Measurements from ENCODE around the gene GCSH.
"Not testable (repeated sequence)": the region's sequence is repeated elsewhere in the genome, so short reads cannot be mapped to it uniquely, and the experiment has no call there.

GCSH gene

GRCh38 chr16:81117436-81117835 is 21.2 kb upstream of the GCSH start:
- no peak overlapping the region for H3K4me3 Mint-ChIP-seq
- H3K27ac Mint-ChIP-seq = no peak overlapping the region
- H3K27me3 Mint-ChIP-seq = peaks cover 10% of the 10 kb centered on the region

GRCh38 chr16:81116285-81116684 is 20.1 kb upstream of the GCSH start:
- Mint-ChIP-seq H3K9me3 (no peaks in the 10 kb centered on the region), H3K4me3 (no peak overlapping the region), H3K4me1 (ENCODE audit: low read depth) (no peaks in the 10 kb centered on the region), H3K27ac (no peak overlapping the region), H3K36me3 (ENCODE audit: low read depth) (no peaks in the 10 kb centered on the region), H3K27me3 (peaks cover 19% of the 10 kb centered on the region)
- no peak for DNase-seq

More at GRCh38 chr16:81117436-81117835, 21.2 kb upstream of the GCSH start:
- Mint-ChIP-seq H3K36me3 (ENCODE audit: low read depth) (no peaks in the 10 kb centered on the region), H3K4me1 (ENCODE audit: low read depth) (no peaks in the 10 kb centered on the region), H3K9me3 (no peaks in the 10 kb centered on the region)
- no peak for DNase-seq

- no peaks in the 10 kb centered on the region for H3K36me3 Mint-ChIP-seq (ENCODE audit: low read depth)
- H3K27me3 Mint-ChIP-seq = peaks cover 11% of the 10 kb centered on the region
- H3K4me3 Mint-ChIP-seq = no peak overlapping the region
- DNase-seq = no peak
- no peaks in the 10 kb centered on the region for H3K9me3 Mint-ChIP-seq
- no peak overlapping the region for H3K27ac Mint-ChIP-seq
- no peaks in the 10 kb centered on the region for H3K4me1 Mint-ChIP-seq (ENCODE audit: low read depth)
Observed at GRCh38 chr16:81112453-81112852, 16.3 kb upstream of the GCSH start.

- H3K9me3 Mint-ChIP-seq; H3K36me3 Mint-ChIP-seq (ENCODE audit: low read depth); H3K27ac Mint-ChIP-seq; DNase-seq; H3K4me1 Mint-ChIP-seq (ENCODE audit: low read depth); H3K4me3 Mint-ChIP-seq: not testable (repeated sequence)
- H3K27me3 Mint-ChIP-seq = peaks cover 11% of the 10 kb centered on the region
Observed at GRCh38 chr16:81109274-81109673, 13.1 kb upstream of the GCSH start.

- H3K4me3 Mint-ChIP-seq = no peak overlapping the region
- no peaks in the 10 kb centered on the region for H3K4me1 Mint-ChIP-seq (ENCODE audit: low read depth)
- H3K27me3 Mint-ChIP-seq = peaks cover 10% of the 10 kb centered on the region
- DNase-seq = no peak
- H3K9me3 Mint-ChIP-seq = no peaks in the 10 kb centered on the region
- no peak overlapping the region for H3K27ac Mint-ChIP-seq
- no peaks in the 10 kb centered on the region for H3K36me3 Mint-ChIP-seq (ENCODE audit: low read depth)
Observed at GRCh38 chr16:81107511-81107910, 11.3 kb upstream of the GCSH start.

GRCh38 chr16:81106826-81107503 is 10.8 kb upstream of the GCSH start:
- Mint-ChIP-seq H3K4me3 (no peak overlapping the region), H3K27me3 (peaks cover 4% of the 10 kb centered on the region), H3K27ac (no peak overlapping the region), H3K4me1 (ENCODE audit: low read depth) (no peaks in the 10 kb centered on the region), H3K36me3 (ENCODE audit: low read depth) (no peaks in the 10 kb centered on the region), H3K9me3 (no peaks in the 10 kb centered on the region)
- DNase-seq = no peak

- no peaks in the 10 kb centered on the region for H3K27me3 Mint-ChIP-seq
- no peak overlapping the region for H3K27ac Mint-ChIP-seq
- H3K9me3 Mint-ChIP-seq = no peaks in the 10 kb centered on the region
- DNase-seq = no peak
- H3K4me3 Mint-ChIP-seq = no peak overlapping the region
- no peaks in the 10 kb centered on the region for H3K4me1 Mint-ChIP-seq (ENCODE audit: low read depth)
- H3K36me3 Mint-ChIP-seq (ENCODE audit: low read depth) = no peaks in the 10 kb centered on the region
Observed at GRCh38 chr16:81105946-81106345, 9.8 kb upstream of the GCSH start.

GRCh38 chr16:81101702-81102101 is 5.5 kb upstream of the GCSH start:
- Mint-ChIP-seq H3K4me1 (ENCODE audit: low read depth) (peaks cover 5% of the 10 kb centered on the region), H3K4me3 (no peak overlapping the region), H3K36me3 (ENCODE audit: low read depth) (no peaks in the 10 kb centered on the region), H3K9me3 (no peaks in the 10 kb centered on the region), H3K27me3 (no peaks in the 10 kb centered on the region), H3K27ac (no peak overlapping the region)
- DNase-seq = no peak

GRCh38 chr16:81099958-81100357 is 3.8 kb upstream of the GCSH start:
- DNase-seq = no peak
- peaks cover 3% of the 10 kb centered on the region for H3K36me3 Mint-ChIP-seq (ENCODE audit: low read depth)
- peaks cover 2% of the 10 kb centered on the region for H3K9me3 Mint-ChIP-seq
- no peak overlapping the region for H3K4me3 Mint-ChIP-seq
- no peak overlapping the region for H3K27ac Mint-ChIP-seq
- H3K27me3 Mint-ChIP-seq = no peaks in the 10 kb centered on the region
- H3K4me1 Mint-ChIP-seq (ENCODE audit: low read depth) = peaks cover 10% of the 10 kb centered on the region

- Mint-ChIP-seq H3K9me3 (peaks cover 2% of the 10 kb centered on the region), H3K4me1 (ENCODE audit: low read depth) (peaks cover 16% of the 10 kb centered on the region), H3K4me3 (no peak overlapping the region), H3K27ac (no peak overlapping the region), H3K27me3 (no peaks in the 10 kb centered on the region), H3K36me3 (ENCODE audit: low read depth) (peaks cover 12% of the 10 kb centered on the region)
- DNase-seq = no peak
Observed at GRCh38 chr16:81097230-81097629, 1.0 kb upstream of the GCSH start.

- Mint-ChIP-seq H3K27me3 (no peaks in the 10 kb centered on the region), H3K36me3 (ENCODE audit: low read depth) (peaks cover 17% of the 10 kb centered on the region), H3K9me3 (peaks cover 2% of the 10 kb centered on the region), H3K27ac (peak overlapping the region; percentile 56), H3K4me3 (peak overlapping the region; percentile 69), H3K4me1 (ENCODE audit: low read depth) (peaks cover 21% of the 10 kb centered on the region)
- no peak for DNase-seq
Observed at GRCh38 chr16:81096715-81097208, 567 bp upstream of the GCSH start.

- H3K27me3 Mint-ChIP-seq = no peaks in the 10 kb centered on the region
- no peak for DNase-seq
- peaks cover 23% of the 10 kb centered on the region for H3K36me3 Mint-ChIP-seq (ENCODE audit: low read depth)
- peaks cover 2% of the 10 kb centered on the region for H3K9me3 Mint-ChIP-seq
- H3K27ac Mint-ChIP-seq = peak overlapping the region; percentile 84
- peak overlapping the region; percentile 84 for H3K4me3 Mint-ChIP-seq
- peaks cover 21% of the 10 kb centered on the region for H3K4me1 Mint-ChIP-seq (ENCODE audit: low read depth)
Observed at GRCh38 chr16:81095653-81095952, 592 bp downstream of the GCSH start.

GRCh38 chr16:81094771-81095251 is 1.4 kb downstream of the GCSH start:
- no peak for DNase-seq
- H3K4me1 Mint-ChIP-seq (ENCODE audit: low read depth) = peaks cover 21% of the 10 kb centered on the region
- H3K27me3 Mint-ChIP-seq = no peaks in the 10 kb centered on the region
- no peak overlapping the region for H3K27ac Mint-ChIP-seq
- H3K9me3 Mint-ChIP-seq = peaks cover 2% of the 10 kb centered on the region
- H3K4me3 Mint-ChIP-seq = peak overlapping the region; percentile 84
- peaks cover 30% of the 10 kb centered on the region for H3K36me3 Mint-ChIP-seq (ENCODE audit: low read depth)

- H3K4me3 Mint-ChIP-seq = no peak overlapping the region
- no peaks in the 10 kb centered on the region for H3K27me3 Mint-ChIP-seq
- H3K9me3 Mint-ChIP-seq = no peaks in the 10 kb centered on the region
- H3K4me1 Mint-ChIP-seq (ENCODE audit: low read depth) = peaks cover 6% of the 10 kb centered on the region
- no peak for DNase-seq
- peaks cover 54% of the 10 kb centered on the region for H3K36me3 Mint-ChIP-seq (ENCODE audit: low read depth)
- H3K27ac Mint-ChIP-seq = no peak overlapping the region
Observed at GRCh38 chr16:81088836-81089235, 7.4 kb downstream of the GCSH start.

GRCh38 chr16:81081014-81081413 is 15.2 kb downstream of the GCSH start:
- no peak overlapping the region for H3K27ac Mint-ChIP-seq
- H3K4me1 Mint-ChIP-seq (ENCODE audit: low read depth) = peaks cover 5% of the 10 kb centered on the region
- no peak overlapping the region for H3K4me3 Mint-ChIP-seq

GRCh38 chr16:81080233-81080632 is 16.0 kb downstream of the GCSH start:
- Mint-ChIP-seq H3K4me3 (no peak overlapping the region), H3K27me3 (no peaks in the 10 kb centered on the region), H3K4me1 (ENCODE audit: low read depth) (peaks cover 5% of the 10 kb centered on the region), H3K36me3 (ENCODE audit: low read depth) (peaks cover 16% of the 10 kb centered on the region), H3K9me3 (no peaks in the 10 kb centered on the region), H3K27ac (no peak overlapping the region)
- DNase-seq = no peak

More at GRCh38 chr16:81081014-81081413, 15.2 kb downstream of the GCSH start:
- Mint-ChIP-seq H3K9me3 (no peaks in the 10 kb centered on the region), H3K27me3 (no peaks in the 10 kb centered on the region), H3K36me3 (ENCODE audit: low read depth) (peaks cover 18% of the 10 kb centered on the region)
- DNase-seq = no peak
